ACHN (cell line): Measurements from ENCODE around the gene FAM53A.
"Not testable (repeated sequence)": the region's sequence is repeated elsewhere in the genome, so short reads cannot be mapped to it uniquely, and the experiment has no call there.

Experiments
- DNase-seq: peaks from one replicate; pipeline ENCODE4 v3.0.0-alpha.2; 2015
- in situ Hi-C: cut with HindIII; loops from 2 replicates; pipeline ENCODE4 v1.10.0; 2017; ENCODE audit warnings: low sequenced_read_pairs, low pct_ligation_motif_present, low pct_unique_long_range_greater_than_20kb

FAM53A gene

DNA sequence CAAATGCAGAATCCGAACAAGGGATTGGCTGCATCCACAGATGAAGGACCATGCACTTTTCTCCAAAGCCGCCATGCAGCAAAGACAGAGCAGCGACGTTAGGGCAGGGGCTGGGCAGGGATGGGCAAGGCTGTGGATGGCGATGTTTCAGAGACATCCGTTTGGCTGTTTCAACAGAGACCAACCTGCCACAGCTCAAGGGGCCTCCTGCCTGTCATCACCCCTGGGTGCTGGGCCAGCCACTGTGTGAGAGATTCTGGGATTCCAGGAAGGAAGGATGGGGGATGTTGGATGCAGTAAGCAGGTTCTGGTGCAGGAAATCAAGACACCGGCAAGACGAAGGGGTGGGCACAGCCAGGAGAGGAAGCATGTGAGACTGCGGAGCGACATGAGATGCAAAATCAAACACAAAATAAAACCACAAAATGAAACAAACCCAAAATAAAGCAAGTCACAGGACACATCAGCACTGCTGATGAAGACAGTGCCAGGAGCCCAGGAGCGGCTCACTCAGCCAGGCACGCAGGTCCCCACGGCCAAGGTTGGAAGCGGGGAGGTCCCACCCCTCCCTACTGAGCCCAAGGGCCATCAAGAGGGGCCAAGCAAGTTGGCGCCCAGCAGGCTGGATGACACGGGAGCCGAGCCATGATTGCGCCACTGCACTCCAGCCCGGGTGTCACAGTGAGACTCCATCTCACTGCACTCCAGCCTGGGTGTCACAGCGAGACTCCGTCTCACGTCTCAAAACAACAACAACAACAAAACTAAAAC lies 68.1 kb downstream of the FAM53A start:
- no peak for DNase-seq
- in situ Hi-C loops: no loop called here

DNA sequence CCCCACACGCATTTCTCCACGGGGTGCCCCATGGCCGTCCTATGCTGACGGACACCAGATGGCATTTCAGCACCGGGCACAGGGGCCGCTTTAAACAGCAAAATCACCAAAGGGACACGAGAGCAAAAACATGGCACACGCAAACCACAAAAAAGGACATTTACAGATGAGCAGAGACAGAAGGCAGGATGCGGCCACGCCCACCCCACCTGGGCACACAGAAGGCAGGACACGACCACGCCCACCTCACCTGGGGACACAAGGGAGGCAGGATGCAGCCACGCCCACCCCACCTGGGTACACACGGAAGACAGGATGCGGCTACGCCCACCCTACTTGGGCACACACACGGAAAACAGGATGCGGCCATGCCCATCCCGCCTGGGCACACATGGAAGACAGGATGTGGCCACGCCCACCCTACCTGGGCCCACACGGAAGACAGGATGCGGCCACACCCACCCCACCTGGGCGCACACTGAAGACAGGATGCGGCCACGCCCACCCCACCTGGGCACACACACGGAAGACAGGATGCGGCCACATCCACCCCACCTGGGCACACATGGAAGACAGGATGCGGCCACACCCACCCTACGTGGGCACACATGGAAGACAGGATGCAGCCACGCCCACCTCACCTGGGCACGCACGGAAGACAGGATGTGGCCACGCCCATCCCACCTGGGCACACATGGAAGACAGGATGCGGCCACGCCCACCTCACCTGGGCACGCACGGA lies 69.1 kb downstream of the FAM53A start:
- in situ Hi-C loops: no loop called here
- DNase-seq: no peak

DNA sequence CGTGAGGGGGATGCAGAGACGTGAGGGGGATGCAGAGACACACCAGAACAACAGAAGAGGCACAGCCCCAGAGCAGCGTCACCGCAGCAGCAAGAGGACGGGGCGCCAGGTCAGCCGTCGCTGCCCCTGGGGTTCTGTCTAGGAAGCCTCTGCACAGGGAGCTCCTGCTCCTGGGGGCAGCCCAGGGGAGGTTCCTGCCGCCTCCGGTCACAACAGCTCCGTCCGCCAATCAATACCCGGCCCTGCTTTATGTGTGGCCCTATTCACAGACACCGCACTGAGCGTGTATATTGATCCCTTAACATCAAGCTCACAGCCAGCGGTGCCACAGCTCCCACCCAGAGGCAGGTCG lies 69.6 kb downstream of the FAM53A start:
- no peak for DNase-seq
- in situ Hi-C loops: no loop called here

DNA sequence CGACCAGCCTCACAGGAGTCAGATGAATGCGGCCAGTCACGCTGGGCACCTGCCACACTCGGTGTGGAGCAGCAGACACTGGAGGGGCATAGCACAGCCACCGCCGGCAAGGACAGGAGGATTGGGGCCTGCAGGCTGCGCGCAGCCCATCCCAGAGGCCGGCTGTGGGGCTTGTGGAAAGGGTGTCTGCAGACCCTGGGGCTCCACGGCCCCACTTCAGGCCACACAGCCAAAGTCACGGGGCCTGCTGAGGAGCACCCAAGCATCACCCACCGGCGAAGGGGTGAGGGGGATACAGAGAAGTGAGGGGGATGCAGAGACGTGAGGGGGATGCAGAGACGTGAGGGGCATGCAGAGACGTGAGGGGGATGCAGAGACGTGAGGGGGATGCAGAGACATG lies 70.1 kb downstream of the FAM53A start:
- no peak for DNase-seq
- in situ Hi-C loops: no loop called here

DNA sequence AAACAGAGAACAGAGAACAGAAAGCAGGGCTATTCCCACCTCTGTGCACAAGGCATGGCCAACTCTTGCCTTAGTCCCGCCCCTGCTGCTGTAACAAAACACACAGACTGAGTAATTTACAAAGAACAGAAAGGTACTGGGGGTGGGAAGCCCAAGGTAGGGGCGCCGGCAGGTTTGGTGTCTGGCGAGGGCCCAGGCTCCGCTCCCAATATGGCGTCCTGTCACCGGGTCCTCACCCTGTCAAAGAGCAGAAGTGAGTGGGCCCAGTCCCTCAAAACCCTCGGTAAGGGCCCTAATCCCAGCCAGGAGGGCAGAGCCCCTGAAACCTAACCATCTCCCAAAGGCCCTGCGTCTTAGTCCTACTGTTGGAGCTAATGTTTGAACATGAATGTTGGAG lies 71.0 kb downstream of the FAM53A start:
- no peak for DNase-seq

DNA sequence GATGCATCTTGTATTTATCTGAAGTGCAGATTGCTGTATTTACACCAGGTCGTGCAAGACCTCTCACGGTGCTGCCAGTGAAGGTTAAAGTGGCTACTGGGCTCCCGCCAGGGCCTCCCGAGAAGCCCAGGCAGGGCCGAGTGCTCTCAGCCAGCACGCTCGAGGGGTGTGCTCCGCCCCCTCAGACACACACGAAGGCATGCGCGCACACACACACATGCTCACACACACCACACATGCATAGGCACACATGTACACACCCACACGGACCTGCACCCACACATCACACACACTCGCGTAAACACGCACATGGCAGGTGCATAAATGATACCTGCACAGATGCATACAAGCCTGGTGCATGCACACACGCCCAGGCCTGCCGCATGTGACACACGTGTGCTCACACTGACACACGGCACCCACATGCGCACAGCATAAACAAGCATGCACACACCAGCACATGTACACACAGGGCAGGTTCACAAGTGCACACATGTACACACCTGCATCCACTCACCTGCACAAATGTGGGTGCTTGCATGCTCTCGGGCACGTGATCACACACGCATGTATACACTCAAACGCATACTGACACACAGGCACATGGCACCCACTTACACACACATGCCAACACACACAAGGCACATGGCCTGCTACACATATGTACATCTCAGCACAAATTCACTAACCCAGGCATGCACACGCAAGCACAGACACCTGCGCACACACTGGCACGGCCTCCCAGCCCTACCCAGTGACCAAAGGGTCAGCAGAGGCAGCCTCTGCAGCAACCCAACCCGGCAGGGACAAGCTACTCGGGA lies 71.6 kb downstream of the FAM53A start:
- no peak for DNase-seq
- in situ Hi-C loops: no loop called here

More for the DNA sequence above, 71.0 kb downstream of the FAM53A start:
- in situ Hi-C loops: no loop called here

DNA sequence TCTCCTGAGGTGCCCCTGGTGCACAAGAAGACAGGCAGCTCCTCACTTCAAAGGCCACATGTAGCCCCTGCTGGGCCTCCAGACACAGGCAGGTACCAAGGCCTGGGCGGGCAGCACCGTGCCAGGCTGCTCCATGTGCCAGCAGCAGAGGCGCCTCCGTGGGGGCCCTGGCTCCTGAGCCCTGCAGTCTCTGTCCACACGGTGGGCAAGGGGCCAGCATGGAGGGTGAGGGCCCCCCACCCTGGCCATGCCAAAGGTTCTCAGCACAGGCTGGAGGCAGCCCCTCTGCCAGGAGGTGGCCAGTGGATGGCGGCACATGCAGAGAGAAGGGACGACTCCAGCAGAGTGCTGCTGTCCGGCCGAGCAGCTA lies 72.6 kb downstream of the FAM53A start:
- in situ Hi-C loops: no loop called here
- no peak for DNase-seq

DNA sequence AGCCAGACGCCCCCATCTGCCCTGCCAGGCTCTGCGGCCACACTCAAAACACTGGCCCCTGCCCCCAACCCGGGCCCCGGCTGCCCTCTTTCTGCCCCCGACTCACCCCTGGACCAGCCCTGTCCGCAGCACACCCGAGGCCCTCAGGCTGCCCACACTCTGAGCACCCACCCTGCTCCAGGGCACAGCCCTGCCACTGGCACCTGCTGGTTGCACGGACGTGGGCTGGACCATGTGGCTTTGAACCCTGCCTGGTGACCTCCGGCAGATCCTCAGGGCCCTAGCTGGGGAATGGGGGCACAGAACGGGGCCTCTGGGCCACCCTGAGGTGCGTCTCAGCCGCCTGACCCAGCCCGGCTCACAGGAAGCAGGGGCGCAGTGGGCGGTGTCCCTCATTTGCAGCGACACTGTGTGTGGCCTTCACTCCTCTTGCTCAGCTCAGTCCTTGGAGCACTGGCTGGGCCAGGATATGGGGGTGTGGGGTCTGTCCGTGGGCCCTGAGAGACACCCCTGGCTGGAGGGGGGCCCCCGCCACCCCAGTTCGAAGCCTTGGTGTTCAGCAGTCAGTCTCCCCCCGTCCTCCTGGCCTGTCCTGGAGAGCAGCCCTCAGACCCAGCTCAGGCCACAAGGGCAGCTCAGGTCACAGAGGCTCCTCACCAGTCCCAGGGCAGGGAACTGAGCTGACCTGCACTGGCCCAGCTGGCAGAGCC lies 73.2 kb downstream of the FAM53A start:
- in situ Hi-C loops: no loop called here

DNA sequence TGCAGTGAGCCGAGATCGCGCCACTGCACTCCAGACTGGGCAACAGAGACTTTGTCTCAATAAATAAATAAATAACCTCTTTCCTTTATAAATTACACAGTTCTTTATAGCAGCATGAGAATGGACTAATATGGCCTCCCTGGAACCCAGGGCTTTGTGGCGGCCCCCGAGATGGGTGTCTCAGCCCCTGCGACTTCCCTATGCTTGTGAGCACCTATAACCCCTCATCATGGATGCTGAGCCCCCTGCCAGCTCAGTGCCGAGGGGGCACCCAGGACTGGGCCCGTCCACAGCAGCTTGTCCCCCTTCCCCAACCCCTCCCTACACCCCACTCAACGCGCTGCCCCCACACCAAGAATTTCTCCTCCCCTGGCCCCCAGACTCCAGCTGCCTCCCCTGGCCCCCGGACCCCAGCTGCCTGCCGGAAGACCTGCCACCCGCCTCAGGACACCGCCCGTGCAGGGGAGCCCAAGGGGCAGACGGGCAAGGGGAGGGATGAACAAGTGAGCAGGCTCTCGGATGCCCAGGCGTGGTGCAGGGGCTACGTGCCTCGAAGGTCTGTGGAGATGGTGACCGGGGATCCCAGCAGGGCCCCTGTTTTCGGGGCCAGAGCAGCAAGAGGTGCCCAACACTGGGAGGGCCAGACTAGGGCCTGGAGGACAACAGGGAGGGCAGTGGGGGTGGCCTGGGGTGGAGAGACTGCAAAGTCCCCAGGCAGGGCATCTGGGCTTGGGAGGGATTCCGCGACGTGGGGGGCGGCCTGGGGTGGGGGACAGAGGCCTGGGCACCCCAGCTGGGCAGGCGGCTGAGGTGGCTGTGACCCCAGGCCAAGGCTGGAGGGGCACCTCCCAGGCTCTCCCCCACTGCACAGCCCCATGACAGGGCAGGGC lies 74.0 kb downstream of the FAM53A start:
- in situ Hi-C loops: no loop called here
- DNase-seq: no peak

More for the DNA sequence above, 73.2 kb downstream of the FAM53A start:
- DNase-seq: no peak

DNA sequence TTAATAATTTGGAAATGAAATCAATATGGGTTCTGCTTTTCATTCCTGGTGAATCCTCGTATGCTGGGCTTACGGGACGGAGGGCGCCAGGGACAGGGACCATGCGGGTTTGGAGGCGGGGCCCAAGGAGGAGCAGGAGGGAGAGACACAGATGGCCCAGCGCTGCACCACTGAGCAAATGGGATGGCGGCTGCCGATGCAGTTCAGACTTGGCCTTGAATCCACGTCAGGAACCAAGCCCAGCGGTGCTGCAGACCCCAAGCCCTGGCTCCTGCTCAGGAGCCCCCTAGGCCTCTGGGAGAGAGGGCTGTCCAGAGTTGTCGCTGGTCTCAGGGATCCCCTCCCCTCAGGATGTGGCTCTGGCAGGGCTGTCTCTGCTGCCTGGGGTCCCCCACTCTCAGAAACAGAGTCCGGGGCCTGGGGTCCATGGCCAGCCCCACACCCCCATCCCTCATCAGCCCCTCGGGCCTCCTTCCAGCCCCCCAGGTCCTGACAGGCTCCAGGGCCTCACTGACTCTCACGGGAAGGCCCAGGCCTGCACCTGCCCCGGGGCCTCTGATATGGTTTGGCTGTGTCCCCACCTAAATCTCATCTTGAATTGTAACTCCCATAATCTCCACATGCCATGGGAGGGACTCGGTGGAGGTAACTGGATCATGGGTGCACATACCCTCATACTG lies 75.2 kb downstream of the FAM53A start:
- DNase-seq: no peak
- in situ Hi-C loops: no loop called here

DNA sequence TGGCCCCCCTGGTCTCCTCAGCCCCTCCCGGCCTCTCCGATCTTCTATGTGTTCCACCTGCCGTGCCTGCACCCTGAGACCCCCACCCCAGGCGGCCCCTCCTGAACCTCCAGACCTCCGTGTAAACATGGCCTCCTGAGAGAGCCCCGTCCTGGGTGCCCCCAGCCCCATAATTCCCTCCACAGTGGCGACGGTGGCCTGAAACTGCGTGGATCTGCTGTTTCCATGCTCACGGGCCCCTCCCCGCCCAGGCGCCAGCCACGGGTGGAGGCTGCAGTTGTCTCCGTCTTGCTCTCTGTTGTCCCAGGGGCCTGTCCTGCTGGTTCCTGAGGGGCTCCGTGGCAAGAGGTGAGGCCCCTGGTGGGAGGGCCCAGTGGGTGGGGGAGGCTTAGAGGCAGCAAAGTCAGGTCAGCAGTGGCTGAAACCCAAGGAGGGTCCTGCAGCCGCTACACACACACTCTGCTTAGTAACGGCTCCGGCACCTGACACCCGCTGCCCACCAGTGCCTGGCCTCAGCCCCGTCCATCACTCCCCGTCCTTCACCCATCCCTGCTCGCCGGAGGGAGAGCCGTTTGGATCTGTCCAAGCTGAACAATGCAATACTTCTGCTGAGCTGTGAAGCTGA lies 75.8 kb downstream of the FAM53A start:
- DNase-seq: no peak
- in situ Hi-C loops: no loop called here

DNA sequence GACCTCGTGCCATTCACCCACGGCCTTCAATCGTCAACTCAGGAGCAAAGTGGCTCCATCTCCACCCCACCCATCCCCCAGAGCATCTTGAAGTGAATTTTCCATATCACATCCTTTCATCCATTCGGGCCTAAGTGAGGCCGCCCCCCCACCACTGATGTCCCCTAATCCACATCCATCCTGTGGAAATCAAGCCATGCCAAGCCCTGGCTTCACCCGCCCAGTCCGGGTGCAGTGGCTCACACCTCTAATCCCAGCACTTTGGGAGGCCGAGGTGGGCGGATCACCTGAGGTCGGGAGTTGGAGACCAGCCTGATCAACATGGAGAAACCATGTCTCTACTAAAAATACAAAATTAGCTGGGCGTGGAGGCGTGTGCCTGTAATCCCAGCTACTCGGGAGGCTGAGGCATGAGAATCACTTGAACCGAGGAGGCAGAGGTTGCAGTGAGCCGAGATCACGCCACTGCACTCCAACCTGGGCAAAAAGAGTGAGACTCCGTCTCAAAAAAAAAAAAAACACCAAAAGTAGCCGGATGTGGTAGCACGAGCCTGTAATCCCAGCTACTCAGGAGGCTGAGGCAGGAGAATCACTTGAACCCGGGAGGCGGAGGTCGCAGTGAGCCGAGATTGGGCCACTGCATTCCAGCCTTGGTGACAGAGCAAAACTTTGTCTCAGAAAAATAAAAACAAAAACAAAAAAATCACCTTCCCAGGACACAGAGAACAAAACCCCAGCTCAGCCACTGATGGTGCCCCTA lies 76.5 kb downstream of the FAM53A start:
- in situ Hi-C loops, DNase-seq: not testable (repeated sequence)

DNA sequence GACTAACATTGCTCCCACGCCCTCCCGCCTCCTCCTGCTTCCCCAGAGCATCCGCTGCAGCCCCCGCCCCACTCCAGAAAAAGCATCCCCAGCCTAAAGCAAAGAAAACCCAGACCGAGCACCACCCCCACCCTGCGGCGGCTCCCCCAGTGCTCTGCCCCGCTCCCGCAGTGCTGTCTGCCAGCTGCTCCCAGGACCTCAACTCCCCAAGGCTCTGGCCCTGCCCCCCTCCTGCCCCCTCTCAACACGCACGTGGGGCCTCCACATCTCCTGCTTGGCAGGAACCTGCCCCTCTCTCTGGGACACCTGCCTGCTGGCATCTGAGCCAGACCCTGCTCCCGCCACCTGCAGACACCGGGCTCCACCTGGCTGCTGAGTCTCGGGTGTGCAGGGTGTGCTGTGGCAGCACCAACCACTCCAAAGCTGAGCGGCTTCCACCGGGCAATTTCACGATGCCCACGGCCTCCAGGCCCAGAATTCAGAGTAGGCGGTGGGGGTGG lies 79.4 kb downstream of the FAM53A start:
- DNase-seq: no peak
- in situ Hi-C loops: no loop called here

DNA sequence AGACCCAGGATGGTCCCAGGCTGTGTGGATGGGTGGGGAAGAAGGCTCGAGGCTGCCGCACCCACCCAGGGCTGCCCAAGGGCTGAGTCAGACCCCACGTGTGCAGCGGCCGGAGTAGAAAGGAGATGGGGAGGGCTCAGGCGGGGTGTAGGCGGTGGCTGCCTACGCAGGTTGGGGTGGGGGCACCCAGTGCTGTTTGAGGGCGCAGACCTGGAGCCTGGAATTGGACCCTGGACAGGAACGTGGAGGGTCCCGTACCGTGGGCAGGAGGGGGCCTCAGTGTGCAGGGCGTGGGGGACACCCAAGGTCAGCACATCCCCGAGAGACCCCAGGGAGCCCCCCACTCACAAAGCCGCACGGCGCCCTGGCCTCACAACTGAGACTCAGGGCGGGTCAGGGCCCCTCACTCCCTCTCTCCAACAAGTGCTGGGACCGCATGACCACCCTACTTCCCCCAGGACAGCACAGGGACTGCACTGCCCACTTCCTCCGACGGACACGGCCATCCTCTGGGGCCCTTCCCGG lies 79.9 kb downstream of the FAM53A start:
- in situ Hi-C loops: no loop called here
- no peak for DNase-seq

DNA sequence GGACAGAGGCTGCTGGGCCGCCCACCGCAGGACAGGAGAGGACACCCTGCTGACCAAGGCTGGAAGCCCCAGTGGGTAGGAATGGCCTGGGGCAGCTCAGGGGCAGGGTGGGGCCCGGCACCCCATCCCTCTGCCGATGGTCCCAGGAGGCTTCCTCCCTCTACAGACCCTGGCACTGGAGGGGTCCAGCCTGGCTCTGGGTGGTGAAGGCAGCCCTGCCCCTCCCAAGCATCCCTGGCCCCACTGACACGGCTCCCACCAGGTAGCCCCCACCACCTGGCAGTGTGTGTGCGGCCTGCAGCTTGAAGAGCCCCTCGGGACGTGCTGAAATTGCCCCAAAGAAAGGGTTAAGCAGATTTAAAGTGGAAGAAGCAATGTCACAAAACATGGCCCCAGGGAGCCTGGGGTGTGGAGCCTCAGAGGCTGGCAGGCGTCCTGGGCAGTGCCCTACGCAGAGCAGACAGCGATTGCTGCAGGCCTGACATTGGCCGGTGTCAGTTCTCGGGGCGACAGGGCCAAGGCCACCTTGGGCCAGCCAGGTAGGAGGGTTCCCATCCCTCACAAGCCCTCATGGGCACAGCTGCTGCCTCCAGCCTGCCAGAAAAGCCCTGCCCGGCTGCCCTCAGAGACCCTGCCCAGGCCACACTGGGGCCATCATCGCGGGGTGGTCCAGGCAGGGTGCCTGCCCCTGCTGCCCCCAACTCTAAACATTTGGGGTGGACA lies 80.5 kb downstream of the FAM53A start:
- in situ Hi-C loops: no loop called here

More for the DNA sequence above, 80.5 kb downstream of the FAM53A start:
- no peak for DNase-seq
